ENCODE results near the gene KCTD21.

Gene KCTD21

DNA sequence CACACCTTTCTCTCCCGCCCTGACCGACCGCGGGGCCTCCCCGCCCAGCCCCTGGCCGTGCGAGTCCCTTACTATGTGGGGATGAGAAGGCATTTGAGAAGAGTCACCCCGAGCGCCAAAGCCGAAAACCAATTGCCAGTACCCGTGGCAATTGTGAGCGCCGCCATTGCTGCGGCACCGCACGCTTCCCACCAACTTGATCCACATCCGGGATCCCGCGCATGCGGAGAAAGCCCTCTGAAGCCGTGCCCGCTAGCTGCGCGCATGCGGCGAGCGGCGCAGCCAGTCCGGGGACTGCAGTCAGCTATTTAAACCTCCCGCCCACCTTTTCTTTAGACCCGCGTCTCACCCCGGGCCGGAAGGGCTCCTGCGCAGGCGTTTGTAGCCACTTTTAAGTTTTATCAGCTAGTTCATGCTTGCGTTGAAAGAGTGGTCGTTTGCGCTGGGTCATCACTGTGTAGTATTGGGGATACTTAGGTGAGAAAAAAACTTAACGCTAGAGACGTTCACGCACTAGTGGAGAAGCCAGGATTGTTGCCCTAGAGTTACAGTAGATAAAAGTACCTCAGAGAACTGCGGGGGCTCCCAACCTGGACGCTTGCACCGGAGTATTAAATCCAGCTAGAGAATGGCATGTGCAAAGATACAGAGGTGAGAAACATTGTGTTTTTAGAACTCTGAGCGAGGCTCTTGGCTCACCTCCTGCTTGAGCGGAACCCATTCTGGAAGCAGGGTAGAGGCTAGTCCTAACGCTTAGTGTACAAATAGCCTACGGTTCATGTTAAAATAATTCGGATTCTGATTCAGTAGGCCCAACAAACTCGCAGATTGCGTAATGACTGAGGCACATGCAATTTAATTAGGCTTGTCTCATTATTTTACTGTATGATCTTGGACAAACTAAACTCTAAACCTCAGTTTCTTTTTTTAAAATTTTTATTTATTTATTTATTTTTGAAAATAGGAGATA lies 48.7 kb downstream of the KCTD21 start, which contains the start of gene ALG8:
Gene ALG8, minus strand, starts transcription at position 205 of the 970 bp plus-strand sequence. Its CDS starts 38 bp downstream, at position 167.
- DNase-seq (ENCODE audit: low spot score): peak; percentile 95

DNA sequence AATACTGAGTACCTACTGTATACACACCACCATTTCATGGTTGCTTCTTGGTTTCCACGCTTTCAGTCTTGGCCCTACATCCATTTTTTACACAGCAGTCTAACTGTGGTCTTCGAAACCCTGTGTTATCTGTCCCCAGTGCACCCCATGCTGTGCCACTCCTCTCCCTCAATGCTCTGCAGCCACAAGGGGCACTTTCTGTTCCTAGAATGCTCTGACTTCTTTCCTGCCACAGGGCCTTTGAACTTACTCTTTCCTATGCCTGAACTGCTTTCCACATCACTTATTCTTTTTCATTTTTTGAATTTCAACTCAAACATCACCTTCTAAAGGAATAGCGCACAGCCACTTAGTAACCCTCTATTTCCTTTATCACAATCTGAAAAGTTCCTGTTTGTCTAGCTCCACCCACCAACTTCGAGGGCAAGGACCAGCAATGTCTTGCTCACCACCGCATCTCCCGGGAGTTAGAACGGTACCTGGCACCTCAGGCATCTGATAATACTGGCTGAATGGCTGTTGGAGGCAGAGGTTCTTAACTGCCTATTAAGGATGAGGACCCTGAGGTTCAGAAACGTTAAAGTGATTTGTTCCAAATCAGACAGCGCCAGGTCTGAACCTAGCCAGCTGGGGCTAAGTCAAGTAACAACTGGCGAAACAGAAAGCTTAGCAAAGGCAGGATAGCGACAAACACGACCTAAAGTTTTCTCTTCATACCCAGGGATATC lies 49.6 kb downstream of the KCTD21 start:
- no peak for DNase-seq (ENCODE audit: low spot score)

DNA sequence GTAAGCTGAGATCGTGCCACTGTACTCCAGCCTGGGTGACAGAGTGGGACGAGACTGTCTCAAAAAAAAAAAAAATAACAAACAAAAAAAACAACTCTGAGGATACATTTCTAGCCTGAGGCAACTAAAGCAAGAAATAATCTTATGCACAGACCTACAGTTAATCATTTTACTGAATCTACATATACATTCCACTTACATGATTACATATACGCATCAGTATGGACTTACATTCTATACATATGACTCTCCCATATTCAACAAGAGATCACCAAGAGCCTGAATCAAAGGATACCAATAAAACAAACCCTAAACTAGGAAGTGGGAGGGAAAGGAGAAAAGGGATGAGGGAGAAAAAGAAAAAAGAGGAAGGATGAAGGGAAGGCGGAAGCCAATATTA lies 50.1 kb downstream of the KCTD21 start:
- no peak for DNase-seq (ENCODE audit: low spot score)

DNA sequence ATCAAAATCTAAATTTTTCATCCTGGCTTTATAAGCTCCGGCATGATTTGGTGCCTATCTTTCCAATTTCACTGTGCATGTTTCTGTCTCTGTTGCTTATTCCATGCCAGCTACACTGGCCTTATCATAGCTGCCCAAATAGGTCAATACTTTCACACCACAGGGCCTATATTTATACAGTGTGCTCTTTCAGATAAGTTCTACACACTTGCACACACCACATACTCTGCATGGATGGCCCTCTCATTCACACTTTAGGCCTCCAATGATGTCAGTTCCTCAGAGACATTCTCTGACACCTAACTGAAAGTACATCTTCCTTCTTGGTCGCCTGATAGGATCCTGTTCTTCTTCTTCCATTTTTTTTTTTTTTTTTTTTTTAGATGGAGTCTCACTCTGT lies 56.0 kb downstream of the KCTD21 start:
- DNase-seq (ENCODE audit: low spot score): no peak

DNA sequence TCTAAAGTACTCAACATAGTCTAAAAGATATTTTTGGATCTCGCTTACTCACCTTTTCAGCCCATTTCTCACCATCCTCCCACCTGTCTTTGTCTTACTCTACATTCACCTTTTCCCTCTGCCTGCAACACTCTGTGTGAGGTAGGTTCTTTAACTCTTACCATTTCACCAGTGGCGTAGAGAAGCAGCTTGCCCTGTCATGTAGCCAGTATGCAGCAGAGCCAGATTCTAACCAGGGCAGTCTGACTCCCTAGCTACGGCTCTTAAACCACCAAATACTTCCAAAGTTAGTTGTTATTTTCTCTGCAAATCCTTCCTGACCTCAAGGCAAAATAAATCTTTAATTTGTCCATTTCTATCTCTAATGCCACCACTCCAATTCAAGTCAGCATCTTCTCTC lies 56.5 kb downstream of the KCTD21 start:
- DNase-seq (ENCODE audit: low spot score): no peak

DNA sequence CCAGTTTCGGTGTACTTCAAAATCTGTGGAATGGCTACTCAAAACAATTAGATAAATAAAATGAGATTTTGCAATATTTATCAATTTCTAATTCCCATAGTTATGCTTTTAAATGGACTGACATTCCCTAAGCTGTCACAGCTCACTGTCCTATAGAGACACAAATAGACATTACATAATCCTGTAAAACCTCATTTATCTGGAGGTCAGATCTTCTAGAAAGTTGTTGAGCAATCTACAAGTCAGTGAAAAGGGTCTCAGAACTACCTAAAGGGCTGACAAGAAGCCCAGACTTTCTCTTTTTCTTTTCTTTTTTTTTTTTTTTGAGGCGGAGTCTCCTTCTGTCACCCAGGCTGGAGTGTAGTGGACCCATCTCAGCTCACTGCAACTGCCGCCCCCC lies 61.0 kb downstream of the KCTD21 start:
- DNase-seq (ENCODE audit: low spot score): no peak

All from Ammon's horn (tissue), 1 donor.